ENCODE measurements around the gene HNF4A.
"Not testable (repeated sequence)": the region's sequence is repeated elsewhere in the genome, so short reads cannot be mapped to it uniquely, and the experiment has no call there.

- not testable (repeated sequence) for TF ChIP-seq CTCF (IDR thresholded peaks at IDR 0.05); EP300 (IDR thresholded peaks at IDR 0.05); POLR2A (IDR thresholded peaks at IDR 0.05; ENCODE audit: low read depth)
Observed at GRCh38 chr20:44472283-44472682, 116.8 kb downstream of the HNF4A start.

Data from esophagus muscularis mucosa (tissue), 4 donors.